DND-41 (cell line): ENCODE measurements around the gene FOXD3.

Experiments used
- ATAC-seq: fragments of 200-7000 bp; cut with Tn5 transposase; 3 replicates; pipeline ENCODE4 v1.9.1; 2021; ENCODE audit warnings: low read depth; ENCODE audit not compliant: insufficient read depth
- DNase-seq: peaks from one replicate; pipeline ENCODE4 v3.0.0-alpha.2; 2020
- H2AFZ ChIP-seq: 2 replicates; pipeline ENCODE4 v1.6.0; 2012; ENCODE audit warnings: low read depth, low read length
- H3K27ac ChIP-seq: 2 replicates; pipeline ENCODE4 v1.5.1; 2012; ENCODE audit warnings: low read length, inconsistent platforms
- H3K27me3 ChIP-seq: fragments of 200-600 bp; sonication (generic); 2 replicates; pipeline ENCODE4 v1.6.0; 2012; ENCODE audit warnings: low read length, mild to moderate bottlenecking, inconsistent platforms; ENCODE audit not compliant: insufficient read depth, poor library complexity
- H3K36me3 ChIP-seq: 2 replicates; pipeline ENCODE4 v1.5.1; 2012; ENCODE audit warnings: low read length, inconsistent platforms; ENCODE audit not compliant: insufficient read depth
- H3K4me1 ChIP-seq: 2 replicates; pipeline ENCODE4 v1.5.1; 2012; ENCODE audit warnings: mild to moderate bottlenecking, low read length; ENCODE audit not compliant: insufficient read depth
- H3K4me2 ChIP-seq: 2 replicates; pipeline ENCODE4 v1.6.0; 2012; ENCODE audit warnings: mild to moderate bottlenecking, moderate library complexity, low read length, inconsistent platforms; ENCODE audit not compliant: insufficient read depth
- H3K4me3 ChIP-seq, 2 experiments: fragments of 200-600 bp in 1 of 2; shearing (Covaris generic) in 1 of 2; 2 replicates each; pipeline ENCODE4 v1.5.1; 2012 to 2016; ENCODE audit warnings: inconsistent platforms in 2 of 2, low read length in 2 of 2, mild to moderate bottlenecking in 2 of 2, low read depth in 1 of 2, moderate library complexity in 1 of 2
- H3K79me2 ChIP-seq: 2 replicates; pipeline ENCODE4 v1.6.0; 2012; ENCODE audit warnings: low read length, inconsistent platforms; ENCODE audit not compliant: insufficient read depth
- H3K9ac ChIP-seq: 2 replicates; pipeline ENCODE4 v1.6.0; 2012; ENCODE audit warnings: low read depth, mild to moderate bottlenecking, inconsistent platforms, low read length, moderate library complexity
- H3K9me3 ChIP-seq: 2 replicates; pipeline ENCODE4 v1.5.1; 2012; ENCODE audit warnings: low read length, moderate library complexity, mild to moderate bottlenecking, inconsistent platforms; ENCODE audit not compliant: insufficient read depth, severe bottlenecking
- H4K20me1 ChIP-seq: 2 replicates; pipeline ENCODE4 v1.6.0; 2012; ENCODE audit warnings: low read length; ENCODE audit not compliant: insufficient read depth
- CTCF ChIP-seq: IDR thresholded peaks from 2 replicates; pipeline ENCODE4 v1.5.1; 2012; ENCODE audit warnings: borderline replicate concordance, low read length, moderate library complexity, mild to moderate bottlenecking; ENCODE audit not compliant: poor library complexity, severe bottlenecking; ENCODE audit errors: extremely low read depth
- EZH2 ChIP-seq: IDR thresholded peaks from 3 replicates; pipeline ENCODE4 v1.6.1; 2012; ENCODE audit warnings: borderline replicate concordance, low read depth, mild to moderate bottlenecking, moderate library complexity, low read length, inconsistent platforms; ENCODE audit not compliant: severe bottlenecking

Gene FOXD3

DNA sequence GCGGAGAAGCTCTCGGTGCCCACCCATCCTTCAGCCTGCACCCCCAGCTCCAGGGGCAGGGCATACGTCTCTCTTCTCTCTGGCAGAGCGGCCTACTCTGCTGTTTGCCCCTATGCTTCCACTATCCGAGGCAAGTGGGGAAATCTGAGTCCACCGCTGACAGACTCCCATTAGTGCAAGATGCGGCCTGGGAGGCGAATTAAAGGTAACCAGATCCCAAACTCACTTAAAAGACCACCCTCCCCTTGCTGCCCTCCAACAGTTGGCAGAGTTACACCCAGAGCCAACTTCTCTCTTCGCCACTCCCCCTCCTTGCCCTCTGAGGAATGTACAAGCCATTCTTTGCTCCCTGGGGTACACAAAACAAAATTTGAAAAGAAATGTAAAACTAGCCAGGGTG, 6.4 kb downstream of the FOXD3 start:
- DNase-seq (no peak), ATAC-seq (no peak)
- no peak overlapping the region for H3K4me3 ChIP-seq
- peaks cover 5% of the 10 kb centered on the region for H3K27me3 ChIP-seq
- no peak for TF ChIP-seq EZH2
- no peak for TF ChIP-seq CTCF
- H3K27ac ChIP-seq = no peak overlapping the region
- H3K9ac ChIP-seq = no peak overlapping the region
- H2AFZ ChIP-seq = no peak overlapping the region
- H3K4me2 ChIP-seq = no peak overlapping the region
- H3K36me3 ChIP-seq = no peaks in the 10 kb centered on the region
- H4K20me1 ChIP-seq = no peaks in the 10 kb centered on the region
- no peaks in the 10 kb centered on the region for H3K9me3 ChIP-seq
- H3K79me2 ChIP-seq = no peaks in the 10 kb centered on the region
- H3K4me1 ChIP-seq = no peaks in the 10 kb centered on the region

GRCh38 chr1:63329621-63330330, 7.4 kb downstream of the FOXD3 start:
- H3K9me3 ChIP-seq = no peaks in the 10 kb centered on the region
- DNase-seq = no peak
- no peak overlapping the region for H3K9ac ChIP-seq
- H3K4me1 ChIP-seq = no peaks in the 10 kb centered on the region
- no peaks in the 10 kb centered on the region for H3K36me3 ChIP-seq
- peaks cover 5% of the 10 kb centered on the region for H3K27me3 ChIP-seq
- H4K20me1 ChIP-seq = no peaks in the 10 kb centered on the region
- no peak overlapping the region for H3K4me2 ChIP-seq
- TF ChIP-seq CTCF = no peak
- no peak for TF ChIP-seq EZH2
- no peak for ATAC-seq
- no peaks in the 10 kb centered on the region for H3K79me2 ChIP-seq
- no peak overlapping the region for H3K4me3 ChIP-seq
- H3K27ac ChIP-seq = no peak overlapping the region
- H2AFZ ChIP-seq = no peak overlapping the region

GRCh38 chr1:63330331-63330916, 8.1 kb downstream of the FOXD3 start:
- DNase-seq (no peak), ATAC-seq (no peak)

More at GRCh38 chr1:63330331-63330916, 8.1 kb downstream of the FOXD3 start:
- Histone ChIP-seq H3K9me3 (no peaks in the 10 kb centered on the region), H3K79me2 (no peaks in the 10 kb centered on the region), H3K36me3 (no peaks in the 10 kb centered on the region), H3K4me3 (no peak overlapping the region), H3K27me3 (peaks cover 5% of the 10 kb centered on the region), H4K20me1 (no peaks in the 10 kb centered on the region), H3K4me1 (no peaks in the 10 kb centered on the region), H3K27ac (no peak overlapping the region), H2AFZ (no peak overlapping the region), H3K4me2 (no peak overlapping the region), H3K9ac (no peak overlapping the region)
- TF ChIP-seq EZH2 = no peak
- TF ChIP-seq CTCF = no peak
